Mammary epithelial cell (primary cell): ENCODE results near the gene PPP3R1.

Experiments
- CTCF ChIP-seq, 2 donors: IDR thresholded peaks in 1 of 2; conservative IDR thresholded peaks in 1 of 2; 2 replicates each; pipeline ENCODE4 v1.5.1; 2011 to 2012; ENCODE audit warnings: inconsistent platforms in 2 of 2, low read length in 2 of 2, mild to moderate bottlenecking in 2 of 2, control low read depth in 1 of 2, low read depth in 1 of 2; ENCODE audit not compliant: insufficient read depth in 1 of 2; ENCODE audit errors: extremely low read depth in 1 of 2
- EZH2 ChIP-seq: IDR thresholded peaks from 2 replicates; pipeline ENCODE4 v1.6.1; 2012; ENCODE audit warnings: low read length, inconsistent platforms, borderline replicate concordance

GRCh38 chr2:68190991-68191731 is 61.2 kb downstream of the PPP3R1 start:
- no peak for TF ChIP-seq CTCF (conservative IDR thresholded peaks at IDR 0.05 in 1 of 2, IDR thresholded peaks at IDR 0.05 in 1 of 2; ENCODE audit: extremely low read depth in 1 of 2, insufficient read depth in 1 of 2, low read depth in 1 of 2, low read length in 2 of 2)
- no peak for TF ChIP-seq EZH2
